Memory B cell (primary cell): ENCODE measurements around the gene MPRIP.

Experiments
- ATAC-seq: fragments of 150-1000 bp; cut with Tn5 transposase; 2 replicates; pipeline ENCODE4 v1.10.0; 2021; ENCODE audit warnings: low read depth, mild to moderate bottlenecking, moderate library complexity
- DNase-seq, 2 donors: peaks; one replicate each; pipeline ENCODE4 v3.0.0; 2022; ENCODE audit warnings: low spot score in 2 of 2
- H3K27ac Mint-ChIP-seq: one replicate; pipeline ENCODE4 v1.8.0; 2022; ENCODE audit warnings: mild to moderate bottlenecking, moderate library complexity, mixed read lengths
- H3K27me3 Mint-ChIP-seq: one replicate; pipeline ENCODE4 v1.8.0; 2022; ENCODE audit warnings: mixed read lengths
- H3K36me3 Mint-ChIP-seq: one replicate; pipeline ENCODE4 v1.8.0; 2022; ENCODE audit warnings: mild to moderate bottlenecking, mixed read lengths
- H3K4me1 Mint-ChIP-seq: one replicate; pipeline ENCODE4 v1.8.0; 2022; ENCODE audit warnings: mixed read lengths
- H3K4me3 Mint-ChIP-seq: one replicate; pipeline ENCODE4 v1.8.0; 2022; ENCODE audit warnings: mild to moderate bottlenecking, moderate library complexity, mixed read lengths
- H3K9me3 Mint-ChIP-seq: one replicate; pipeline ENCODE4 v1.8.0; 2022; ENCODE audit warnings: mixed read lengths

Gene MPRIP

GRCh38 chr17:17172001-17172939 lies 130.0 kb downstream of the MPRIP start:
- ATAC-seq: no peak
- peaks cover 17% of the 10 kb centered on the region for H3K4me1 Mint-ChIP-seq
- H3K36me3 Mint-ChIP-seq: peaks cover 20% of the 10 kb centered on the region
- H3K27ac Mint-ChIP-seq: no peak overlapping the region
- H3K4me3 Mint-ChIP-seq: no peak overlapping the region
- no peaks in the 10 kb centered on the region for H3K27me3 Mint-ChIP-seq
- DNase-seq: no peak
- no peaks in the 10 kb centered on the region for H3K9me3 Mint-ChIP-seq

GRCh38 chr17:17172990-17173389 lies 130.7 kb downstream of the MPRIP start:
- peaks cover 21% of the 10 kb centered on the region for H3K36me3 Mint-ChIP-seq
- no peak overlapping the region for H3K27ac Mint-ChIP-seq
- ATAC-seq (no peak), DNase-seq (no peak)
- H3K4me3 Mint-ChIP-seq: no peak overlapping the region
- H3K9me3 Mint-ChIP-seq: no peaks in the 10 kb centered on the region
- H3K27me3 Mint-ChIP-seq: no peaks in the 10 kb centered on the region
- peaks cover 17% of the 10 kb centered on the region for H3K4me1 Mint-ChIP-seq

GRCh38 chr17:17173921-17174320 lies 131.7 kb downstream of the MPRIP start:
- H3K36me3 Mint-ChIP-seq: peaks cover 22% of the 10 kb centered on the region
- no peaks in the 10 kb centered on the region for H3K9me3 Mint-ChIP-seq
- no peaks in the 10 kb centered on the region for H3K27me3 Mint-ChIP-seq
- no peak overlapping the region for H3K27ac Mint-ChIP-seq
- ATAC-seq (no peak), DNase-seq (no peak)
- H3K4me3 Mint-ChIP-seq: no peak overlapping the region
- H3K4me1 Mint-ChIP-seq: peaks cover 13% of the 10 kb centered on the region

- ATAC-seq (no peak), DNase-seq (no peak)
- Mint-ChIP-seq H3K27me3 (no peaks in the 10 kb centered on the region), H3K36me3 (peaks cover 25% of the 10 kb centered on the region), H3K27ac (peak overlapping the region; percentile 47), H3K4me3 (no peak overlapping the region), H3K9me3 (no peaks in the 10 kb centered on the region), H3K4me1 (peaks cover 19% of the 10 kb centered on the region)
These were observed 133.1 kb downstream of the MPRIP start for GRCh38 chr17:17175340-17175739.

- ATAC-seq: peak; percentile 96
- Mint-ChIP-seq H3K4me1 (peaks cover 25% of the 10 kb centered on the region), H3K9me3 (no peaks in the 10 kb centered on the region), H3K27me3 (no peaks in the 10 kb centered on the region), H3K36me3 (peaks cover 30% of the 10 kb centered on the region), H3K4me3 (peak overlapping the region; percentile 17), H3K27ac (peak overlapping the region; percentile 47)
- peak; percentile 42 to 51 for DNase-seq
These were observed 133.7 kb downstream of the MPRIP start for GRCh38 chr17:17175917-17176316.

- H3K9me3 Mint-ChIP-seq: no peaks in the 10 kb centered on the region
- H3K27ac Mint-ChIP-seq: peak overlapping the region; percentile 47
- no peak for ATAC-seq
- peaks cover 25% of the 10 kb centered on the region for H3K4me1 Mint-ChIP-seq
- no peaks in the 10 kb centered on the region for H3K27me3 Mint-ChIP-seq
- peaks cover 31% of the 10 kb centered on the region for H3K36me3 Mint-ChIP-seq
- DNase-seq: no peak
- H3K4me3 Mint-ChIP-seq: no peak overlapping the region
These were observed 134.1 kb downstream of the MPRIP start for GRCh38 chr17:17176341-17176740.

- Mint-ChIP-seq H3K4me1 (peaks cover 33% of the 10 kb centered on the region), H3K27ac (no peak overlapping the region), H3K9me3 (no peaks in the 10 kb centered on the region), H3K4me3 (no peak overlapping the region), H3K27me3 (no peaks in the 10 kb centered on the region), H3K36me3 (peaks cover 29% of the 10 kb centered on the region)
- DNase-seq (no peak), ATAC-seq (no peak)
These were observed 134.9 kb downstream of the MPRIP start for GRCh38 chr17:17177176-17177575.

- peak overlapping the region; percentile 76 for H3K27ac Mint-ChIP-seq
- H3K36me3 Mint-ChIP-seq: peaks cover 26% of the 10 kb centered on the region
- no peak for ATAC-seq
- no peak for DNase-seq
- no peaks in the 10 kb centered on the region for H3K27me3 Mint-ChIP-seq
- no peaks in the 10 kb centered on the region for H3K9me3 Mint-ChIP-seq
- peaks cover 34% of the 10 kb centered on the region for H3K4me1 Mint-ChIP-seq
- no peak overlapping the region for H3K4me3 Mint-ChIP-seq
These were observed 137.1 kb downstream of the MPRIP start for GRCh38 chr17:17179371-17179827.

- Mint-ChIP-seq H3K36me3 (peaks cover 26% of the 10 kb centered on the region), H3K4me3 (no peak overlapping the region), H3K9me3 (no peaks in the 10 kb centered on the region), H3K4me1 (peaks cover 34% of the 10 kb centered on the region), H3K27me3 (no peaks in the 10 kb centered on the region), H3K27ac (peak overlapping the region; percentile 76)
- no peak for ATAC-seq
- no peak for DNase-seq
These were observed 137.9 kb downstream of the MPRIP start for GRCh38 chr17:17180141-17180603.

- H3K4me1 Mint-ChIP-seq: peaks cover 33% of the 10 kb centered on the region
- peak overlapping the region; percentile 71 for H3K27ac Mint-ChIP-seq
- H3K9me3 Mint-ChIP-seq: no peaks in the 10 kb centered on the region
- ATAC-seq (no peak), DNase-seq (no peak)
- H3K27me3 Mint-ChIP-seq: no peaks in the 10 kb centered on the region
- no peak overlapping the region for H3K4me3 Mint-ChIP-seq
- peaks cover 26% of the 10 kb centered on the region for H3K36me3 Mint-ChIP-seq
These were observed 138.7 kb downstream of the MPRIP start for GRCh38 chr17:17180741-17181525.

- Mint-ChIP-seq H3K27ac (peak overlapping the region; percentile 89), H3K4me1 (peaks cover 27% of the 10 kb centered on the region), H3K36me3 (peaks cover 21% of the 10 kb centered on the region), H3K27me3 (no peaks in the 10 kb centered on the region), H3K9me3 (no peaks in the 10 kb centered on the region), H3K4me3 (peak overlapping the region; percentile 67)
- DNase-seq: no peak
- ATAC-seq: peak; percentile 88
These were observed 139.7 kb downstream of the MPRIP start for GRCh38 chr17:17181666-17182597.

GRCh38 chr17:17182598-17183136 lies 140.4 kb downstream of the MPRIP start:
- H3K4me3 Mint-ChIP-seq: no peak overlapping the region
- DNase-seq: no peak
- no peaks in the 10 kb centered on the region for H3K27me3 Mint-ChIP-seq
- peaks cover 27% of the 10 kb centered on the region for H3K4me1 Mint-ChIP-seq
- no peak for ATAC-seq
- no peaks in the 10 kb centered on the region for H3K9me3 Mint-ChIP-seq
- peaks cover 16% of the 10 kb centered on the region for H3K36me3 Mint-ChIP-seq
- H3K27ac Mint-ChIP-seq: peak overlapping the region; percentile 89

- peaks cover 15% of the 10 kb centered on the region for H3K36me3 Mint-ChIP-seq
- ATAC-seq (no peak), DNase-seq (no peak)
- H3K27ac Mint-ChIP-seq: no peak overlapping the region
- no peaks in the 10 kb centered on the region for H3K9me3 Mint-ChIP-seq
- no peak overlapping the region for H3K4me3 Mint-ChIP-seq
- peaks cover 27% of the 10 kb centered on the region for H3K4me1 Mint-ChIP-seq
- no peaks in the 10 kb centered on the region for H3K27me3 Mint-ChIP-seq
These were observed 141.5 kb downstream of the MPRIP start for GRCh38 chr17:17183744-17184143.
